Neural crest cell (in vitro differentiated cells): ENCODE measurements around the gene MEPCE. TPM values are rescaled to one million over a fixed set of nuclear protein-coding genes. Genes with fewer than 3 reads are reported as not detected.

Experiments used
- DNase-seq: peaks from one replicate; pipeline ENCODE4 v3.0.0; 2021; ENCODE audit warnings: low read depth, mixed read lengths, low spot score
- H3K27ac Mint-ChIP-seq: one replicate; pipeline ENCODE4 v1.8.0; 2021; ENCODE audit warnings: mild to moderate bottlenecking, mixed read lengths; ENCODE audit not compliant: unreplicated experiment
- H3K27me3 Mint-ChIP-seq: 2 replicates; pipeline ENCODE4 v1.8.0; 2021; ENCODE audit warnings: low read depth, mild to moderate bottlenecking, mixed read lengths
- H3K36me3 Mint-ChIP-seq: 2 replicates; pipeline ENCODE4 v1.8.0; 2021; ENCODE audit warnings: low read depth, mild to moderate bottlenecking, mixed read lengths
- H3K4me1 Mint-ChIP-seq: 2 replicates; pipeline ENCODE4 v1.8.0; 2021; ENCODE audit warnings: mixed read lengths
- H3K4me3 Mint-ChIP-seq: one replicate; pipeline ENCODE4 v1.8.0; 2021; ENCODE audit warnings: mild to moderate bottlenecking, mixed read lengths
- H3K9me3 Mint-ChIP-seq: 2 replicates; pipeline ENCODE4 v1.8.0; 2021; ENCODE audit warnings: mixed read lengths
- CTCF ChIP-seq: fragments of 200-600 bp; sonication (generic); conservative IDR thresholded peaks from 2 replicates; pipeline ENCODE4 v1.5.0; 2021; ENCODE audit warnings: antibody characterized with exemption, mild to moderate bottlenecking
- total RNA-seq: library from RNA; stranded (reverse); gene quantifications from 2 replicates; pipeline ENCODE4 v1.2.1, GENCODE V29; 2021

MEPCE gene
- total RNA-seq, 1 donor from 2014 or later = 49.8 TPM

- no peak for DNase-seq
- Mint-ChIP-seq H3K27ac (no peak overlapping the region), H3K36me3 (no peaks in the 10 kb centered on the region)
Observed at GRCh38 chr7:100471021-100471420, 41.4 kb downstream of the MEPCE start.

GRCh38 chr7:100472121-100472851 is 42.7 kb downstream of the MEPCE start:
- TF ChIP-seq CTCF = no peak
- H3K9me3 Mint-ChIP-seq = no peaks in the 10 kb centered on the region
- no peak for DNase-seq
- no peak overlapping the region for H3K27ac Mint-ChIP-seq
- H3K4me1 Mint-ChIP-seq = peaks cover 25% of the 10 kb centered on the region
- no peaks in the 10 kb centered on the region for H3K27me3 Mint-ChIP-seq
- no peaks in the 10 kb centered on the region for H3K36me3 Mint-ChIP-seq
- no peak overlapping the region for H3K4me3 Mint-ChIP-seq

More at GRCh38 chr7:100471021-100471420, 41.4 kb downstream of the MEPCE start:
- Mint-ChIP-seq H3K4me3 (peak overlapping the region; percentile 33), H3K9me3 (no peaks in the 10 kb centered on the region), H3K27me3 (no peaks in the 10 kb centered on the region), H3K4me1 (peaks cover 13% of the 10 kb centered on the region)
- TF ChIP-seq CTCF = no peak

- Mint-ChIP-seq H3K9me3 (no peaks in the 10 kb centered on the region), H3K36me3 (no peaks in the 10 kb centered on the region), H3K27ac (no peak overlapping the region), H3K27me3 (no peaks in the 10 kb centered on the region), H3K4me1 (peaks cover 25% of the 10 kb centered on the region), H3K4me3 (no peak overlapping the region)
- DNase-seq = no peak
- no peak for TF ChIP-seq CTCF
Observed at GRCh38 chr7:100472854-100473499, 43.3 kb downstream of the MEPCE start.

GRCh38 chr7:100475549-100475948 is 45.9 kb downstream of the MEPCE start:
- no peaks in the 10 kb centered on the region for H3K36me3 Mint-ChIP-seq
- TF ChIP-seq CTCF = no peak
- H3K4me1 Mint-ChIP-seq = peaks cover 29% of the 10 kb centered on the region
- DNase-seq = no peak
- H3K27ac Mint-ChIP-seq = peak overlapping the region; percentile 96
- no peaks in the 10 kb centered on the region for H3K9me3 Mint-ChIP-seq
- H3K4me3 Mint-ChIP-seq = peak overlapping the region; percentile 88
- H3K27me3 Mint-ChIP-seq = no peaks in the 10 kb centered on the region

GRCh38 chr7:100476101-100476780 is 46.6 kb downstream of the MEPCE start:
- peak overlapping the region; percentile 96 for H3K27ac Mint-ChIP-seq
- no peaks in the 10 kb centered on the region for H3K36me3 Mint-ChIP-seq
- H3K27me3 Mint-ChIP-seq = no peaks in the 10 kb centered on the region
- peaks cover 29% of the 10 kb centered on the region for H3K4me1 Mint-ChIP-seq
- H3K4me3 Mint-ChIP-seq = peak overlapping the region; percentile 88
- DNase-seq = no peak
- no peaks in the 10 kb centered on the region for H3K9me3 Mint-ChIP-seq
- TF ChIP-seq CTCF = no peak
